ENCODE results near the gene SIAH2. TPM values are rescaled to one million over a fixed set of nuclear protein-coding genes. Genes with fewer than 3 reads are reported as not detected.
A peak's percentile ranks its signal among the peaks of the same experiment; 100 is the strongest.

Gene SIAH2
- total RNA-seq, 4 donors from 2014 or later = 21.4 to 42.6 (median 32.9) TPM

DNA sequence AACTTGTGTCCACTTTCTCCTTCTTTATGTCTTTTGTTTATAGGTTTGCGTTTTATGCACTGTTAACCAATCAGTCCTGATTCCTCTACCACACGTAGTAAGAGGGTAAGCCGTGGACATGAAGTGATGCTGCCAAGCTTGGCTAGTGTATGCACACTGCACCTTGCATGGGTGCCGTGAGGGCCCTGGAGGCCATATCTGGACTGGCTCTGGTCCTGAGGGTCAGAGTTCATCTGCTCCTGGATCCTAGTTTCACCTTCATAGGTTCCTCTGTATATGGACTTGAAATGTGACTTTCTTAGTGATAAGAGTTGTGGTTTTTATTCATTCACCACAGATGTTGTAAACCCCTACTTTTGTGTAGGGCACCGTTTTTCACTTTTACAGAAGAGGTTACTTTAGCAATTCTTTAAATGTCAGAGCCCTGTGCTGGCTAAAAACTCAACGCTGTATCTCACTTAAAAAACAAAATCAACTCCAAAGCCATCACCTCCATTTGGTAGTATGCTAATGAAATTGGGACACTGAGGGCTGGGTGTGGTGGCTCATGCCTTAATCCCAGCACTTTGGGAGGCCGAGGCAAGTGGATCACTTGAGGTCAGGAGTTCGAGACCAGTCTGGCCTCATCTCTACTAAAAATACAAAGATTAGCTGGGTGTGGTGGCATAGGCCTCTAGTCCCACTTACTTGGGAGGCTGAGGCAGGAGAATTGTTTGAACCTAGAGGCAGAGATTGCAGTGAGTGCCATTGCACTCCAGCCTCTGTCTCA is 22.9 kb downstream of the SIAH2 start:
- Histone ChIP-seq H3K36me3 (peaks cover 0 to 17% (median 0%) of the 10 kb centered on the region in 3 donors), H3K27ac (peak overlapping the region in 1 of 4 donors; percentile 28), H3K4me1 (peaks cover 5 to 34% (median 7%) of the 10 kb centered on the region in 4 donors), H3K4me3 (no peak overlapping the region), H3K9me3 (no peaks in the 10 kb centered on the region), H3K27me3 (no peaks in the 10 kb centered on the region)
- DNase-seq = no peak
- TF ChIP-seq POLR2A (IDR thresholded peaks at IDR 0.05) = no peak
- TF ChIP-seq, protein P1, sequence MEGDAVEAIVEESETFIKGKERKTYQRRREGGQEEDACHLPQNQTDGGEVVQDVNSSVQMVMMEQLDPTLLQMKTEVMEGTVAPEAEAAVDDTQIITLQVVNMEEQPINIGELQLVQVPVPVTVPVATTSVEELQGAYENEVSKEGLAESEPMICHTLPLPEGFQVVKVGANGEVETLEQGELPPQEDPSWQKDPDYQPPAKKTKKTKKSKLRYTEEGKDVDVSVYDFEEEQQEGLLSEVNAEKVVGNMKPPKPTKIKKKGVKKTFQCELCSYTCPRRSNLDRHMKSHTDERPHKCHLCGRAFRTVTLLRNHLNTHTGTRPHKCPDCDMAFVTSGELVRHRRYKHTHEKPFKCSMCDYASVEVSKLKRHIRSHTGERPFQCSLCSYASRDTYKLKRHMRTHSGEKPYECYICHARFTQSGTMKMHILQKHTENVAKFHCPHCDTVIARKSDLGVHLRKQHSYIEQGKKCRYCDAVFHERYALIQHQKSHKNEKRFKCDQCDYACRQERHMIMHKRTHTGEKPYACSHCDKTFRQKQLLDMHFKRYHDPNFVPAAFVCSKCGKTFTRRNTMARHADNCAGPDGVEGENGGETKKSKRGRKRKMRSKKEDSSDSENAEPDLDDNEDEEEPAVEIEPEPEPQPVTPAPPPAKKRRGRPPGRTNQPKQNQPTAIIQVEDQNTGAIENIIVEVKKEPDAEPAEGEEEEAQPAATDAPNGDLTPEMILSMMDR (IDR thresholded peaks at IDR 0.05) = no peak

GRCh38 chr3:150739200-150739863 is 23.6 kb downstream of the SIAH2 start:
- peaks cover 5 to 27% (median 7%) of the 10 kb centered on the region in 4 donors for H3K4me1 ChIP-seq
- no peaks in the 10 kb centered on the region for H3K9me3 ChIP-seq
- H3K27ac ChIP-seq = peak overlapping the region in 1 of 4 donors; percentile 28
- TF ChIP-seq, protein P1 (IDR thresholded peaks at IDR 0.05) = no peak
- no peak overlapping the region for H3K4me3 ChIP-seq
- H3K36me3 ChIP-seq = peaks cover 0 to 17% (median 0%) of the 10 kb centered on the region in 3 donors
- no peaks in the 10 kb centered on the region for H3K27me3 ChIP-seq
- DNase-seq = no peak

GRCh38 chr3:150738688-150739087 is 24.3 kb downstream of the SIAH2 start:
- peak overlapping the region in 2 of 4 donors; percentile 2 to 45 for H3K27ac ChIP-seq
- H3K4me3 ChIP-seq = no peak overlapping the region
- H3K27me3 ChIP-seq = no peaks in the 10 kb centered on the region
- TF ChIP-seq, protein P1 (IDR thresholded peaks at IDR 0.05) = no peak
- TF ChIP-seq POLR2A (IDR thresholded peaks at IDR 0.05) = no peak
- H3K4me1 ChIP-seq = peaks cover 5 to 22% (median 7%) of the 10 kb centered on the region in 4 donors
- peaks cover 0 to 17% (median 0%) of the 10 kb centered on the region in 3 donors for H3K36me3 ChIP-seq
- H3K9me3 ChIP-seq = no peaks in the 10 kb centered on the region
- DNase-seq = no peak

DNA sequence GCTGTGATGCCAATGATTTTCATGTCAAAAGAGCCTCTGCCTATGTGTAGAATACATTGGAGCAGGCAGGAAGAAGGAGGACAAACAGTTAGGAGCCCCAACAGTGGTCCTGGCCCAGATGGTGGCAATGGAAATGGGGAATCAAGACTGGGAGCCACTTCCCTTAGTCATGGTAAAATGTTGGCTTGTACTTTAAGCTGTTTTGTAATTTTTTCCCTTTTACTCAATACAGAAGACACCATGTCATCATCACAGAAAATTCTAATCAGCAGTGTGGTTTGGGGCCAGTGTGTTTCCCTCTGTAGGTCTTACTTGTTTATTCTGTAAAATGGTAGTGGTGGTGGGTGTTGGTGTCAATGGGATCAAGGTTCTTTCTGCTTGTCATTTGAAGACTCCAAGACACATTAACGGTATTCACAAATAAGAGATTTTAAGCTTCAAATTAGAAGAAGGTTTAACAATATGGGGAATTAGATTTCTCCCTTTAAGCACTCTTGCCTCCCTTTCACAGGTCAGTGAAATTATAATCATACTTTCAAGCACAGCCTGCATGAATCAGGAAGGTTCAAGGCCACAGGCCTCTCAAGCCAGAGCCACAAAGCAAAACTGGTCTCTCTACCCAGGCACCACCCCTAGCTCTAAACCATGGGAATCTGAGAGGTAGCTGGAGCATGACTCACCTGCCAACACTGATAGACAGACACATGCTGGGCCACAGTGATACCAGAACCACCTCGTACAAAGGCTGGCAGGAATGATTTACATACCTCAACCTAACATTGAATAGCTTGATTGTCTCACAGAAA is 24.9 kb downstream of the SIAH2 start:
- peak overlapping the region in 3 of 4 donors; percentile 2 to 49 (median 45) for H3K27ac ChIP-seq
- H3K27me3 ChIP-seq = no peaks in the 10 kb centered on the region
- no peak for TF ChIP-seq POLR2A (IDR thresholded peaks at IDR 0.05)
- TF ChIP-seq, protein P1 (IDR thresholded peaks at IDR 0.05) = no peak
- DNase-seq = peak in 1 of 3 donors; percentile 67
- H3K4me3 ChIP-seq = no peak overlapping the region
- peaks cover 5 to 17% (median 7%) of the 10 kb centered on the region in 4 donors for H3K4me1 ChIP-seq
- no peaks in the 10 kb centered on the region for H3K9me3 ChIP-seq
- H3K36me3 ChIP-seq = peaks cover 0 to 17% (median 0%) of the 10 kb centered on the region in 3 donors

Measured in Peyer's patch (tissue), 4 donors.